Body of pancreas (tissue), 4 donors: ENCODE measurements around the gene CHSY1. TPM values are rescaled to one million over a fixed set of nuclear protein-coding genes. Genes with fewer than 3 reads are reported as not detected.

Source experiments
- ATAC-seq: fragments of 150-250 bp; one replicate; pipeline ENCODE4 v1.9.1; 2016
- DNase-seq, 4 donors: peaks; one replicate each; pipeline ENCODE4 v3.0.0-alpha.2; 2019
- H3K27ac ChIP-seq, 4 donors: fragments of 200-600 bp; sonication (generic); 1 replicate in 3 of 4; 2 replicates in 1 of 4; pipeline versions ENCODE4 v1.5.1 to v1.6.1; 2016 to 2019; ENCODE audit warnings: mild to moderate bottlenecking in 1 of 4, mixed read lengths in 1 of 4, moderate library complexity in 1 of 4
- H3K27me3 ChIP-seq, 2 donors: fragments of 200-600 bp; sonication (generic); one replicate each; pipeline ENCODE4 v1.6.0; 2016; ENCODE audit warnings: mild to moderate bottlenecking in 1 of 2
- H3K36me3 ChIP-seq, 2 donors: fragments of 200-600 bp; sonication (generic); replicated peaks in 1 of 2; 2 replicates each; pipeline ENCODE4 v1.5.1; 2016; ENCODE audit warnings: low read depth in 2 of 2; ENCODE audit not compliant: insufficient read depth in 1 of 2
- H3K4me1 ChIP-seq: fragments of 200-600 bp; sonication (generic); one replicate; pipeline ENCODE4 v1.6.0; 2016
- H3K4me3 ChIP-seq, 2 donors: fragments of 200-600 bp; sonication (generic); 1 replicate in 1 of 2; 2 replicates in 1 of 2; pipeline ENCODE4 v1.5.1; 2016 to 2019
- H3K9me3 ChIP-seq, 3 donors: fragments of 200-600 bp; sonication (generic); 1 replicate in 2 of 3; 2 replicates in 1 of 3; pipeline ENCODE4 v1.5.1; 2016
- POLR2A ChIP-seq, 3 donors: fragments of 450-650 bp; IDR thresholded peaks; one replicate each; pipeline ENCODE4 v1.6.1; 2016; ENCODE audit warnings: antibody characterized with exemption in 3 of 3, mild to moderate bottlenecking in 2 of 3
- WGBS, 2 donors: methylation state at CpG; one replicate each; pipeline ENCODE4 v1.1.5; 2017; 5-methylcytosine and 5-hydroxymethylcytosine counted together
- intact Hi-C: fragments of 100-400 bp; cut with DNase I; formaldehyde crosslinking; loops from one replicate; pipeline ENCODE4 v1.15.1; 2023
- total RNA-seq, 2 donors: library from RNA; depleted of rRNA; stranded (reverse); fragments of >200 nt; gene quantifications; one replicate each; pipeline ENCODE4 v1.1.0, GENCODE V29; 2016
- TF ChIP-seq, protein P1 (sequence below), 7 experiments: fragments of 450-650 bp in 4 of 7; fragments of 200-600 bp in 3 of 7; sonication (generic) in 3 of 7; IDR thresholded peaks; one replicate each; pipeline ENCODE4 v1.5.1; 2016 to 2019; ENCODE audit warnings: antibody characterized with exemption in 7 of 7

The CHSY1 gene
- total RNA-seq, 2 donors from 2014 or later, result 7.8 to 12.2 TPM

DNA sequence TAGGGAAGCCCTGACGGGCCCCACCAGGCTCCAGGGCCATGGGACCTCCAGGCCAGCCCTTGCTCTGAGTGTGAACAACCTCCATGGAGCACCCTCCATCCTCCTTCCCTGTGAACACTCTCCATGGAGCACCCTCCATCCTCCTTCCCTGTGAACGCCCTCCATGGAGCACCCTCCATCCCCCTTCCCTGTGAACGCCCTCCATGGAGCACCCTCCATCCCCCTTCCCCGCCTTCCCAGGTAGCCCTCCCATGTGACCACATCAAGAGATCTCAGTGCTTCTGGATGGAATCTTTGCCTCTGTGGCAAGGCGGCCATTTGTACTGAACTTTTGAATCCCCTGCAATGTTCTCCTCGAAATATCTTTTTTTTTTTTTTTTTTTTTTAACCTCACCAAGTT, 66.5 kb downstream of the CHSY1 start:
- H3K9me3 ChIP-seq, result no peaks in the 10 kb centered on the region
- WGBS, 2 donors, result 85 to 87% methylated on average over 6 of the region's 6 CpGs
- intact Hi-C loops, result no loop called here

DNA sequence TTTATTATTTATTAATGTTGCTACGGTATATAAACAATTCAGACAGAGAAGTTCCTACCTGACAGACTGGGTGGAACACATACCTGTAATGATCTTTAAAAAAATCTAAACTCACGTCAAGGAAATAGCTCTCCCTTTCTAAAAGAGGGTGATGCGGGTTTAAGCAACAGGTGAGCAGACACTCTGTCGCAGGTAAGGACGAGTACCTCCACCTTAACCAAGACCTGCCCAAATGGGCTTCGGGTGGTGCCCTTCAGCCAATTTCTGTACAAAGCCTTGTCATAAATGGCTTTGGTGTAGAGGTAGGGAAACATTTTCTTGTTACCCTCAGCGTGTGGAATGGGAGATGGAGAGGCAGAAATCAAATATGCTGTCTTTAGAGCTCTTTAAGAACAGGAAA, 67.0 kb downstream of the CHSY1 start:
- Histone ChIP-seq H3K27ac (no peak overlapping the region), H3K4me1 (peaks cover 14% of the 10 kb centered on the region)
- ATAC-seq, result no peak

More for the DNA sequence above, 66.5 kb downstream of the CHSY1 start:
- DNase-seq (no peak), ATAC-seq (no peak)
- Histone ChIP-seq H3K27me3 (no peaks in the 10 kb centered on the region), H3K27ac (no peak overlapping the region), H3K4me3 (no peak overlapping the region), H3K4me1 (peaks cover 14% of the 10 kb centered on the region), H3K36me3 (no peaks in the 10 kb centered on the region)
- no peak for TF ChIP-seq POLR2A (IDR thresholded peaks at IDR 0.05)
- TF ChIP-seq, protein P1, sequence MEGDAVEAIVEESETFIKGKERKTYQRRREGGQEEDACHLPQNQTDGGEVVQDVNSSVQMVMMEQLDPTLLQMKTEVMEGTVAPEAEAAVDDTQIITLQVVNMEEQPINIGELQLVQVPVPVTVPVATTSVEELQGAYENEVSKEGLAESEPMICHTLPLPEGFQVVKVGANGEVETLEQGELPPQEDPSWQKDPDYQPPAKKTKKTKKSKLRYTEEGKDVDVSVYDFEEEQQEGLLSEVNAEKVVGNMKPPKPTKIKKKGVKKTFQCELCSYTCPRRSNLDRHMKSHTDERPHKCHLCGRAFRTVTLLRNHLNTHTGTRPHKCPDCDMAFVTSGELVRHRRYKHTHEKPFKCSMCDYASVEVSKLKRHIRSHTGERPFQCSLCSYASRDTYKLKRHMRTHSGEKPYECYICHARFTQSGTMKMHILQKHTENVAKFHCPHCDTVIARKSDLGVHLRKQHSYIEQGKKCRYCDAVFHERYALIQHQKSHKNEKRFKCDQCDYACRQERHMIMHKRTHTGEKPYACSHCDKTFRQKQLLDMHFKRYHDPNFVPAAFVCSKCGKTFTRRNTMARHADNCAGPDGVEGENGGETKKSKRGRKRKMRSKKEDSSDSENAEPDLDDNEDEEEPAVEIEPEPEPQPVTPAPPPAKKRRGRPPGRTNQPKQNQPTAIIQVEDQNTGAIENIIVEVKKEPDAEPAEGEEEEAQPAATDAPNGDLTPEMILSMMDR (IDR thresholded peaks at IDR 0.05), result no peak

DNA sequence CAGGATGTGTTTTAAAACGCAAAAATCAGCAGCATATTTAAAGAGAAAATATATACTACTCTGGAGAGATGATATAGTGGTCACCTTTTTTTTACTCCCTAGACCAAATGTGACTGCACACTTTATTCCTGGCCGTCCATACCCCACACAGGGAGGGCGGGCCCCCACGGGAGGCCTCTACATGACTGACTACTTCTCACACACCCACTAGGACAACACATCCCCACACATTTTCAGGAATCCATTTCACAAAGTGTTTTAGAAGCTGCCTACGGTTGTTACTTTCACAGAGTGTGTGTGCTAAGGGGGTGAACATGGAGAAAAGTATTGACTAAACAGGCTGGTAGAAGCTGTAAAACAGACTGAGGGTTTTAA, 67.9 kb downstream of the CHSY1 start:
- no peak for ATAC-seq
- TF ChIP-seq, protein P1 (IDR thresholded peaks at IDR 0.05), result no peak
- no peak for TF ChIP-seq POLR2A (IDR thresholded peaks at IDR 0.05)
- no peaks in the 10 kb centered on the region for H3K27me3 ChIP-seq
- H3K36me3 ChIP-seq, result no peaks in the 10 kb centered on the region
- no peaks in the 10 kb centered on the region for H3K9me3 ChIP-seq
- DNase-seq, result no peak
- H3K27ac ChIP-seq, result no peak overlapping the region
- 81 to 82% methylated on average over 5 of the region's 5 CpGs for WGBS, 2 donors
- H3K4me3 ChIP-seq, result no peak overlapping the region
- H3K4me1 ChIP-seq, result peaks cover 14% of the 10 kb centered on the region
- intact Hi-C loops, result no loop called here

More for the DNA sequence above, 67.0 kb downstream of the CHSY1 start:
- H3K27me3 ChIP-seq, result no peaks in the 10 kb centered on the region
- H3K9me3 ChIP-seq, result no peaks in the 10 kb centered on the region
- H3K36me3 ChIP-seq, result no peaks in the 10 kb centered on the region
- DNase-seq, result no peak
- H3K4me3 ChIP-seq, result no peak overlapping the region
- TF ChIP-seq, protein P1 (IDR thresholded peaks at IDR 0.05), result no peak
- TF ChIP-seq POLR2A (IDR thresholded peaks at IDR 0.05), result no peak
- 80 to 83% methylated on average over 7 of the region's 7 CpGs for WGBS, 2 donors
- intact Hi-C loops, result no loop called here

DNA sequence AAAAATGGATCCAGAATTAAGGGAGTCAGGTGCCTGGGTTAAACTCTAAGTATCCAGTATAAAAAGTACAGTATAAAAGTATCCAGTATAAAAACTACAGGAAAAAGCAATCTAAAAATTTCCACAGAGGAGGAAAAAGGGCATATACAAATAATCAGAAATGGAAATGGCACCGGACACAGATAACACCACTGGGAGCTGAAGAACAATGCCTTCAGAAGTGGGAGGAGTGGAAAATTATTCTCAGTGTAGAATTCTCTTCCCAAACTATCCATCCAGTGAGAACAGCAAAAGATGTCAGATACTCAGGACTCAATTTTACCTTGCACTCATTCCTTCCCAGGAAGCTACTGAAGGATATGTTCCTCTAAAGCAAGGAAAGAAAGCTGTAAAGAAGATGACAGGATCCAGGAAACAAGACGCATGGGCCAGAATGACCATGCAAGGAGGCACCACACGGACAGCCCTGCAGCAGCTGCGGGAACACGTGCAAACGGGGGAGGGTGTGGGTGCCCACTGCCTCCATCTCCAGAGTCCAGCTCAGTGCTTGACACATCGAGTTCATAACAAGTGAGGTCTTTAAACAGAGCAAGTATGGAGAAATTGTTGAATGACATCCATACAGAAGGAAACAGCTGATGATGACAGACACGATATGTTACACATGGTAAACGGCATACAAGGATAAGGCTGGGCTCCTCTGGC, 68.5 kb downstream of the CHSY1 start:
- ATAC-seq (no peak), DNase-seq (no peak)
- H3K27ac ChIP-seq, result no peak overlapping the region
- H3K4me3 ChIP-seq, result no peak overlapping the region
- H3K27me3 ChIP-seq, result no peaks in the 10 kb centered on the region
- TF ChIP-seq, protein P1 (IDR thresholded peaks at IDR 0.05), result no peak
- TF ChIP-seq POLR2A (IDR thresholded peaks at IDR 0.05), result no peak
- H3K4me1 ChIP-seq, result peaks cover 14% of the 10 kb centered on the region
- H3K9me3 ChIP-seq, result no peaks in the 10 kb centered on the region
- peaks cover 0 to 1% of the 10 kb centered on the region in 2 donors for H3K36me3 ChIP-seq
- intact Hi-C loops, result no loop called here
- 79 to 88% methylated on average over 9 of the region's 9 CpGs for WGBS, 2 donors

DNA sequence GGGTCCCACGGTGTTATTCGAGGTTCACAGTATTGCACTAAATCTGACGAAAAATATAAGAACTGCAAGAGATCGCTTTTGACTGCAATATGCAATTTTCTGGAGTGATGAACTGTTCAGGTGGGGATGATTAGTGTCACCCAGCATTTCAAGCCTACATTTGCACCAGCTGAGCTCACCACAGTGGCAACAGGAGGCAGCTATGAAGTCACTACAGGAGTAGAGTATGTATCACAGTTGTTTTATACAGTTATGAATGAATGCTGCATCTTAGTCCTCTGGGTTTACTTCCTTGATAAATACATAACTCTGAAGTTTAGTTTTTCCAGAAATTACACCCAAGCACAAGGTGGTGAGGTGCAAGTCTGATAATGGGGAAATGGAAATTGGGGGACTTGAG, 69.6 kb downstream of the CHSY1 start:
- no peaks in the 10 kb centered on the region for H3K27me3 ChIP-seq
- H3K4me3 ChIP-seq, result no peak overlapping the region
- ATAC-seq, result no peak
- H3K27ac ChIP-seq, result no peak overlapping the region
- TF ChIP-seq, protein P1 (IDR thresholded peaks at IDR 0.05), result no peak
- no peak for TF ChIP-seq POLR2A (IDR thresholded peaks at IDR 0.05)
- peaks cover 0 to 5% of the 10 kb centered on the region in 2 donors for H3K36me3 ChIP-seq
- DNase-seq, result no peak
- 71 to 82% methylated on average over 4 of the region's 4 CpGs for WGBS, 2 donors
- no peaks in the 10 kb centered on the region for H3K9me3 ChIP-seq
- intact Hi-C loops, result no loop called here
- H3K4me1 ChIP-seq, result peaks cover 4% of the 10 kb centered on the region
